ENCODE data around the gene RWDD4.

DNA sequence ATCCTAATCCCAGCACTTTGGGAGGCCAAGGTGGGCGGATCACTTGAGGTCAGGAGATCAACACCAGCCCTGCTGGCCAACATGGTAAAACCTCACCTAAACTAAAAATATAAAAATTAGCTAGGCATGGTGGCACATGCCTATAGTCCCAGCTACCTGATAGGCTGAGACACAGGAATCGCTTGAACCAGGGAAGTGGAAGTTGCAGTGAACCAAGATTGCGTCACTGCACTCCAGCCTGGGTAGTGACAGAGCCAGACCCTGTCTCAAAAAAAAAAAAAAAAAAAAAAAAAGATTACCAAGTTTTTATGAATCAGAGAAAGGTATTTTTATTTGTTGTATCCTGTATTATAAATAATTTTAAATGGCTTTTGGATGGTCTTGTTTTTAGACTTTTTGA lies 15.2 kb upstream of the RWDD4 start:
- TF ChIP-seq, protein P1, sequence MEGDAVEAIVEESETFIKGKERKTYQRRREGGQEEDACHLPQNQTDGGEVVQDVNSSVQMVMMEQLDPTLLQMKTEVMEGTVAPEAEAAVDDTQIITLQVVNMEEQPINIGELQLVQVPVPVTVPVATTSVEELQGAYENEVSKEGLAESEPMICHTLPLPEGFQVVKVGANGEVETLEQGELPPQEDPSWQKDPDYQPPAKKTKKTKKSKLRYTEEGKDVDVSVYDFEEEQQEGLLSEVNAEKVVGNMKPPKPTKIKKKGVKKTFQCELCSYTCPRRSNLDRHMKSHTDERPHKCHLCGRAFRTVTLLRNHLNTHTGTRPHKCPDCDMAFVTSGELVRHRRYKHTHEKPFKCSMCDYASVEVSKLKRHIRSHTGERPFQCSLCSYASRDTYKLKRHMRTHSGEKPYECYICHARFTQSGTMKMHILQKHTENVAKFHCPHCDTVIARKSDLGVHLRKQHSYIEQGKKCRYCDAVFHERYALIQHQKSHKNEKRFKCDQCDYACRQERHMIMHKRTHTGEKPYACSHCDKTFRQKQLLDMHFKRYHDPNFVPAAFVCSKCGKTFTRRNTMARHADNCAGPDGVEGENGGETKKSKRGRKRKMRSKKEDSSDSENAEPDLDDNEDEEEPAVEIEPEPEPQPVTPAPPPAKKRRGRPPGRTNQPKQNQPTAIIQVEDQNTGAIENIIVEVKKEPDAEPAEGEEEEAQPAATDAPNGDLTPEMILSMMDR (optimal IDR thresholded peaks at IDR 0.05 in 1 of 3, IDR thresholded peaks at IDR 0.05 in 1 of 3, conservative IDR thresholded peaks at IDR 0.05 in 1 of 3; ENCODE audit: extremely low read depth in 1 of 3, insufficient read depth in 2 of 3, low read length in 3 of 3), result no peak
- no peak for TF ChIP-seq EZH2 (IDR thresholded peaks at IDR 0.05; ENCODE audit: low read length)

Measured in keratinocyte (primary cell).